ENCODE data around the gene TIMMDC1. TPM values are rescaled to one million over a fixed set of nuclear protein-coding genes. Genes with fewer than 3 reads are reported as not detected.

Gene TIMMDC1
- total RNA-seq, 1 experiment from 2014 or later, result 121 TPM

DNA sequence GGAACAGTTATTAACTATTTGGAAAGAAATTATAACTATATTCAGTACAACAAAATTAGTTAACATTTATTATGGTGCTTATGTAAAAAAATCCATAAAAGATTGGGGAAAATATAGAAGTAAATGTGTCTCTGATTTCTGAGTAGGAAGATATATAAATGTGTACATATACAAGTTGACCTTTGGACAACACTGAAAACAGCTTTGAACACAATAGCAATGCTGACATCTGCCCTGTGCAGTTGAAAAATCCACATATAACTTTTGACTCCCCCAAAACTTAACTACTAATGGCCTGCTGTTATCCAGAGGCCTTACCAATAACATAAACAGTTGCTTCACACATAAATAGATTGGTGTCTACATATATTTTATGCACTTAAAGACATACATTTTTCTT is 12.3 kb downstream of the TIMMDC1 start:
- intact Hi-C loops (cut with micrococcal nuclease), result no loop called here
- ATAC-seq, result no peak
- no peak for DNase-seq (ENCODE audit: low read depth, low spot score)

More for the DNA sequence above, 12.3 kb downstream of the TIMMDC1 start:
- Histone ChIP-seq H3K4me1 (ENCODE audit: control insufficient read depth in 1 of 2, insufficient read depth in 2 of 2, low read length in 2 of 2) (no peaks in the 10 kb centered on the region), H3K9me3 (ENCODE audit: control insufficient read depth in 1 of 2, insufficient read depth in 1 of 2, low read depth in 1 of 2, low read length in 2 of 2) (no peaks in the 10 kb centered on the region), H3K9me2 (ENCODE audit: insufficient read depth) (no peaks in the 10 kb centered on the region), H3K4me3 (replicated peaks in 1 of 2; ENCODE audit: low read depth in 1 of 2, low read length in 2 of 2) (no peak overlapping the region), H3K79me2 (ENCODE audit: insufficient read depth, low read length) (0 out of 2 replicates have a peak, but pooled peaks cover 7% of the 10 kb centered on the region), H2AFZ (ENCODE audit: low read depth, low read length, poor library complexity, severe bottlenecking) (no peak overlapping the region), H3K27ac (ENCODE audit: low read depth, low read length) (no peak overlapping the region), H4K20me1 (ENCODE audit: insufficient read depth) (no peaks in the 10 kb centered on the region), H3K27me3 (ENCODE audit: insufficient read depth, low read length) (no peaks in the 10 kb centered on the region), H3K4me2 (ENCODE audit: low read length) (no peak overlapping the region), H3K36me3 (ENCODE audit: control insufficient read depth in 1 of 2, insufficient read depth in 2 of 2, low read length in 2 of 2) (peaks cover 24 to 25% of the 10 kb centered on the region in 2 experiments), H3K9ac (ENCODE audit: low read length) (no peak overlapping the region)
- ChIA-PET CTCF (no interaction called here), RAD21 (ENCODE audit: low non-redundant PET in 1 of 2, low total read pairs in 2 of 2, uncharacterized antibody in 2 of 2, unreplicated experiment in 2 of 2) (no interaction called here), POLR2A (no interaction called here)
- TF ChIP-seq EZH2 (IDR thresholded peaks at IDR 0.05) (no peak), POLR2A (IDR thresholded peaks at IDR 0.05; ENCODE audit: borderline replicate concordance, extremely low read depth, insufficient read depth, insufficient read length) (no peak), SIN3A (IDR thresholded peaks at IDR 0.05; ENCODE audit: low read depth) (no peak), RAD21 (IDR thresholded peaks at IDR 0.05; ENCODE audit: low read depth) (no peak), EGR1 (IDR thresholded peaks at IDR 0.05; ENCODE audit: low read depth) (no peak), ZFX (IDR thresholded peaks at IDR 0.05) (no peak), SRF (IDR thresholded peaks at IDR 0.05; ENCODE audit: low read depth) (no peak), JUND (IDR thresholded peaks at IDR 0.05) (no peak), ELF1 (IDR thresholded peaks at IDR 0.05; ENCODE audit: borderline replicate concordance, low read depth) (no peak), TCF7L2 (IDR thresholded peaks at IDR 0.05; ENCODE audit: borderline replicate concordance, extremely low read depth, insufficient read depth, insufficient read length) (no peak), POLR2AphosphoS5 (IDR thresholded peaks at IDR 0.05; ENCODE audit: low read depth, low read length) (no peak), FOSL1 (IDR thresholded peaks at IDR 0.05; ENCODE audit: low read depth) (no peak), CEBPB (IDR thresholded peaks at IDR 0.05; ENCODE audit: low read depth) (no peak), ZNF274 (IDR thresholded peaks at IDR 0.05; ENCODE audit: low read depth, low read length) (no peak), SP1 (IDR thresholded peaks at IDR 0.05; ENCODE audit: low read depth) (no peak)
- TF ChIP-seq, protein P1, sequence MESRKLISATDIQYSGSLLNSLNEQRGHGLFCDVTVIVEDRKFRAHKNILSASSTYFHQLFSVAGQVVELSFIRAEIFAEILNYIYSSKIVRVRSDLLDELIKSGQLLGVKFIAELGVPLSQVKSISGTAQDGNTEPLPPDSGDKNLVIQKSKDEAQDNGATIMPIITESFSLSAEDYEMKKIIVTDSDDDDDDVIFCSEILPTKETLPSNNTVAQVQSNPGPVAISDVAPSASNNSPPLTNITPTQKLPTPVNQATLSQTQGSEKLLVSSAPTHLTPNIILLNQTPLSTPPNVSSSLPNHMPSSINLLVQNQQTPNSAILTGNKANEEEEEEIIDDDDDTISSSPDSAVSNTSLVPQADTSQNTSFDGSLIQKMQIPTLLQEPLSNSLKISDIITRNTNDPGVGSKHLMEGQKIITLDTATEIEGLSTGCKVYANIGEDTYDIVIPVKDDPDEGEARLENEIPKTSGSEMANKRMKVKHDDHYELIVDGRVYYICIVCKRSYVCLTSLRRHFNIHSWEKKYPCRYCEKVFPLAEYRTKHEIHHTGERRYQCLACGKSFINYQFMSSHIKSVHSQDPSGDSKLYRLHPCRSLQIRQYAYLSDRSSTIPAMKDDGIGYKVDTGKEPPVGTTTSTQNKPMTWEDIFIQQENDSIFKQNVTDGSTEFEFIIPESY (IDR thresholded peaks at IDR 0.05; ENCODE audit: extremely low read depth, insufficient replicate concordance, low read length), result no peak
- TF ChIP-seq, protein P2, sequence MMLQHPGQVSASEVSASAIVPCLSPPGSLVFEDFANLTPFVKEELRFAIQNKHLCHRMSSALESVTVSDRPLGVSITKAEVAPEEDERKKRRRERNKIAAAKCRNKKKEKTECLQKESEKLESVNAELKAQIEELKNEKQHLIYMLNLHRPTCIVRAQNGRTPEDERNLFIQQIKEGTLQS (IDR thresholded peaks at IDR 0.05), result no peak
- TF ChIP-seq, protein P3, sequence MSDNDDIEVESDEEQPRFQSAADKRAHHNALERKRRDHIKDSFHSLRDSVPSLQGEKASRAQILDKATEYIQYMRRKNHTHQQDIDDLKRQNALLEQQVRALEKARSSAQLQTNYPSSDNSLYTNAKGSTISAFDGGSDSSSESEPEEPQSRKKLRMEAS (IDR thresholded peaks at IDR 0.05), result no peak
- TF ChIP-seq, protein P4, sequence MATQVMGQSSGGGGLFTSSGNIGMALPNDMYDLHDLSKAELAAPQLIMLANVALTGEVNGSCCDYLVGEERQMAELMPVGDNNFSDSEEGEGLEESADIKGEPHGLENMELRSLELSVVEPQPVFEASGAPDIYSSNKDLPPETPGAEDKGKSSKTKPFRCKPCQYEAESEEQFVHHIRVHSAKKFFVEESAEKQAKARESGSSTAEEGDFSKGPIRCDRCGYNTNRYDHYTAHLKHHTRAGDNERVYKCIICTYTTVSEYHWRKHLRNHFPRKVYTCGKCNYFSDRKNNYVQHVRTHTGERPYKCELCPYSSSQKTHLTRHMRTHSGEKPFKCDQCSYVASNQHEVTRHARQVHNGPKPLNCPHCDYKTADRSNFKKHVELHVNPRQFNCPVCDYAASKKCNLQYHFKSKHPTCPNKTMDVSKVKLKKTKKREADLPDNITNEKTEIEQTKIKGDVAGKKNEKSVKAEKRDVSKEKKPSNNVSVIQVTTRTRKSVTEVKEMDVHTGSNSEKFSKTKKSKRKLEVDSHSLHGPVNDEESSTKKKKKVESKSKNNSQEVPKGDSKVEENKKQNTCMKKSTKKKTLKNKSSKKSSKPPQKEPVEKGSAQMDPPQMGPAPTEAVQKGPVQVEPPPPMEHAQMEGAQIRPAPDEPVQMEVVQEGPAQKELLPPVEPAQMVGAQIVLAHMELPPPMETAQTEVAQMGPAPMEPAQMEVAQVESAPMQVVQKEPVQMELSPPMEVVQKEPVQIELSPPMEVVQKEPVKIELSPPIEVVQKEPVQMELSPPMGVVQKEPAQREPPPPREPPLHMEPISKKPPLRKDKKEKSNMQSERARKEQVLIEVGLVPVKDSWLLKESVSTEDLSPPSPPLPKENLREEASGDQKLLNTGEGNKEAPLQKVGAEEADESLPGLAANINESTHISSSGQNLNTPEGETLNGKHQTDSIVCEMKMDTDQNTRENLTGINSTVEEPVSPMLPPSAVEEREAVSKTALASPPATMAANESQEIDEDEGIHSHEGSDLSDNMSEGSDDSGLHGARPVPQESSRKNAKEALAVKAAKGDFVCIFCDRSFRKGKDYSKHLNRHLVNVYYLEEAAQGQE (IDR thresholded peaks at IDR 0.05; ENCODE audit: low read depth), result no peak
- TF ChIP-seq, protein P5, sequence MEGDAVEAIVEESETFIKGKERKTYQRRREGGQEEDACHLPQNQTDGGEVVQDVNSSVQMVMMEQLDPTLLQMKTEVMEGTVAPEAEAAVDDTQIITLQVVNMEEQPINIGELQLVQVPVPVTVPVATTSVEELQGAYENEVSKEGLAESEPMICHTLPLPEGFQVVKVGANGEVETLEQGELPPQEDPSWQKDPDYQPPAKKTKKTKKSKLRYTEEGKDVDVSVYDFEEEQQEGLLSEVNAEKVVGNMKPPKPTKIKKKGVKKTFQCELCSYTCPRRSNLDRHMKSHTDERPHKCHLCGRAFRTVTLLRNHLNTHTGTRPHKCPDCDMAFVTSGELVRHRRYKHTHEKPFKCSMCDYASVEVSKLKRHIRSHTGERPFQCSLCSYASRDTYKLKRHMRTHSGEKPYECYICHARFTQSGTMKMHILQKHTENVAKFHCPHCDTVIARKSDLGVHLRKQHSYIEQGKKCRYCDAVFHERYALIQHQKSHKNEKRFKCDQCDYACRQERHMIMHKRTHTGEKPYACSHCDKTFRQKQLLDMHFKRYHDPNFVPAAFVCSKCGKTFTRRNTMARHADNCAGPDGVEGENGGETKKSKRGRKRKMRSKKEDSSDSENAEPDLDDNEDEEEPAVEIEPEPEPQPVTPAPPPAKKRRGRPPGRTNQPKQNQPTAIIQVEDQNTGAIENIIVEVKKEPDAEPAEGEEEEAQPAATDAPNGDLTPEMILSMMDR (IDR thresholded peaks at IDR 0.05 in 2 of 3, conservative IDR thresholded peaks at IDR 0.05 in 1 of 3; ENCODE audit: borderline replicate concordance in 1 of 3, insufficient read depth in 1 of 3, low read depth in 2 of 3, low read length in 2 of 3), result no peak
- no TSS peak for BruUV-seq (replicated peaks)
